AG04449 (cell line): ENCODE data around the gene C11orf68.

Experiments
- CTCF ChIA-PET: fragments of 350-600 bp; formaldehyde crosslinking; extraction: SDS; loops from one replicate; lab custom pipeline; 2021; ENCODE audit warnings: antibody characterized with exemption; lab: Yijun Ruan, JAX
- POLR2A ChIA-PET: fragments of 400-600, 350-600 bp; formaldehyde crosslinking; extraction: SDS; loops from one replicate; lab custom pipeline; 2020; ENCODE audit warnings: antibody characterized with exemption, inconsistent platforms; lab: Yijun Ruan, JAX
- DNase-seq: peaks from one replicate; pipeline ENCODE4 v3.0.0-alpha.2; 2010; ENCODE audit warnings: low read depth, low spot score
- H3K4me3 ChIP-seq: 2 replicates; pipeline ENCODE4 v1.5.1; 2011; ENCODE audit warnings: low read depth, mild to moderate bottlenecking, control low read depth, low read length
- TF ChIP-seq, protein P1 (sequence below): IDR thresholded peaks from one replicate; pipeline ENCODE4 v1.5.1; 2011; ENCODE audit warnings: mild to moderate bottlenecking, moderate library complexity, low read length, control low read depth, inconsistent platforms; ENCODE audit not compliant: insufficient read depth; ENCODE audit errors: missing control alignments

The C11orf68 gene

GRCh38 chr11:65961267-65962140 lies 42.6 kb upstream of the C11orf68 start, which contains the start of gene SART1:
SART1 (plus strand) TSS chr11:65961734; CDS start chr11:65961781, 47 bp downstream.
- peak within 1 kb of the TSS; percentile 77 for H3K4me3 ChIP-seq
- TF ChIP-seq, protein P1, sequence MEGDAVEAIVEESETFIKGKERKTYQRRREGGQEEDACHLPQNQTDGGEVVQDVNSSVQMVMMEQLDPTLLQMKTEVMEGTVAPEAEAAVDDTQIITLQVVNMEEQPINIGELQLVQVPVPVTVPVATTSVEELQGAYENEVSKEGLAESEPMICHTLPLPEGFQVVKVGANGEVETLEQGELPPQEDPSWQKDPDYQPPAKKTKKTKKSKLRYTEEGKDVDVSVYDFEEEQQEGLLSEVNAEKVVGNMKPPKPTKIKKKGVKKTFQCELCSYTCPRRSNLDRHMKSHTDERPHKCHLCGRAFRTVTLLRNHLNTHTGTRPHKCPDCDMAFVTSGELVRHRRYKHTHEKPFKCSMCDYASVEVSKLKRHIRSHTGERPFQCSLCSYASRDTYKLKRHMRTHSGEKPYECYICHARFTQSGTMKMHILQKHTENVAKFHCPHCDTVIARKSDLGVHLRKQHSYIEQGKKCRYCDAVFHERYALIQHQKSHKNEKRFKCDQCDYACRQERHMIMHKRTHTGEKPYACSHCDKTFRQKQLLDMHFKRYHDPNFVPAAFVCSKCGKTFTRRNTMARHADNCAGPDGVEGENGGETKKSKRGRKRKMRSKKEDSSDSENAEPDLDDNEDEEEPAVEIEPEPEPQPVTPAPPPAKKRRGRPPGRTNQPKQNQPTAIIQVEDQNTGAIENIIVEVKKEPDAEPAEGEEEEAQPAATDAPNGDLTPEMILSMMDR, result no peak
- DNase-seq, result peak; percentile 78
- CTCF ChIA-PET, result interaction anchor here (0.9 to 44.9 kb wide), 5 partner anchors 13 to 102 kb away, joined by 3 to 1090 read pairs (median 4); partner anchors contain the start of genes CCDC85B, CTSW, EFEMP2 and FIBP
- POLR2A ChIA-PET, result interaction anchor here (1.4 to 1.7 kb wide), 2 partner anchors 71 to 73 kb away, joined by 5 read pairs; partner anchors contain the start of genes CCDC85B and FIBP

DNA sequence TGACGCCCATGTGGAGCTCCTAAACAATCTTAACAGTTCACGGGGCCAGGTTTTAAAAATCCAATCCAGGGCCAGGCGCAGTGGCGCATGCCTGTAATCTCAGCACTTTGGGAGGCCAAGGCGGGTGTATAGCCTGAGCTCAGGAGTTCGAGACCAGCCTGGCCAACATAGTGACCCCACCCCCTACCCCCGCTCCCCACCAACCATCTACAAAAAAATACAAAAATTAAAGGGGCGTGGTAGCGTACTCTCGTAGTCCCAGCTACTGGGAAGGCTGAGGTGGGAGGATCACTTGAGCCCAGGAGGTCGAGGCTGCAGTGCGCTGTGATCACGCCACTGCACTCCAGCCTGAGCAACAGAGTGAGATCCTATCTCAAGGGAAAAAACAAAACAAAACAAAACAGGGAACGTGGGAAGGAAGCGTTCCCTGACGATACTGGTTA lies 42.0 kb upstream of the C11orf68 start:
- H3K4me3 ChIP-seq, result peak overlapping the region; percentile 77
- POLR2A ChIA-PET, result interaction anchor here (1.4 to 1.7 kb wide), 2 partner anchors 70 to 72 kb away, joined by 5 read pairs; partner anchors contain the start of genes CCDC85B and FIBP
- TF ChIP-seq, protein P1, result no peak
- no peak for DNase-seq
- CTCF ChIA-PET, result interaction anchor here (0.8 to 44.9 kb wide), 5 partner anchors 12 to 98 kb away, joined by 3 to 1090 read pairs (median 4); partner anchors contain the start of genes CCDC85B, CTSW, EFEMP2 and FIBP

- POLR2A ChIA-PET, result no interaction called here
- no peak for DNase-seq
- H3K4me3 ChIP-seq, result no peak overlapping the region
- TF ChIP-seq, protein P1, result no peak
- CTCF ChIA-PET, result interaction anchor here (0.9 to 44.9 kb wide), 3 partner anchors 30 to 99 kb away, joined by 4 to 1090 read pairs (median 5); partner anchors contain the start of genes CCDC85B, CTSW, EFEMP2 and FIBP
Measured at GRCh38 chr11:65958774-65959420, 40.0 kb upstream of the C11orf68 start.

DNA sequence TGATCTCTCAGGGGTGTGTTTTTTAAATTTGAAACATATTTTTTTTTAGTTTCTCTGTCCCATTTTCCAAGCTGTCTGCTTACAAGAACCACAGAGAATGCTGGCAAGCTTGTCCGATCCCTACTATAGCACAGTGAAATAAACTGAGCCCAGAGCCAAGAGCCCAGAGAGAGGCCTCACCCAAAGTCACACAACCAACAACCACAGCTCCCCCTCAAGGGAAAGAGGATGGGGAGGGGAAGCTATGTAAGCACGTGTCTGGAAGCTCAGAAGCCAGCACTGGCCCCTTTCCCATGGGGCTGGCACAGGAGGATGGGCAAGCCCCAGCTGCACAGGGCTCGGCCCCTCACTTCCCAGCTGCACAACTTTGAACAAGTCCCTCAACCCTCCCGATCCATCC lies 39.4 kb upstream of the C11orf68 start:
- H3K4me3 ChIP-seq, result no peak overlapping the region
- POLR2A ChIA-PET, result no interaction called here
- no peak for DNase-seq
- TF ChIP-seq, protein P1, result no peak
- CTCF ChIA-PET, result interaction anchor here (0.9 to 44.9 kb wide), 3 partner anchors 30 to 98 kb away, joined by 4 to 1090 read pairs (median 5); partner anchors contain the start of genes CCDC85B, CTSW, EFEMP2 and FIBP

DNA sequence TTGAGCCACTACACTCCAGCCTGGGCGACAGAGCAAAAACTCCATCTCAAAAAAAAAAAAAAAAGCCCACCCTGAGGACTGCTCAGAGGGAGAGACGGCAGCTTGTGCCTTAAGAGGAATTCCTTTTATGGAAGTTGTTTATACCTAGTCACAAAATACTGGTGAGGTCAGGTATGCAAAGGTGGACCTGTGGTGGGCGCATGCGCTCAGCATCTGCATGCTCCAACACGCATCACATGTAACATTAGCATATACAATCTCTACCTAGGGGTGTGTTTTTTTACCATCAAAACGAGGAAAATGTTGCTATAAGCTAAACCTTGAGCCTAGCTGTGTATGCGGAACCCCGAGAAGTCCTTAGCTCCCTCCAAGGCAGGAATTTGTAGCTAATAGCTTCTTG lies 35.9 kb upstream of the C11orf68 start:
- ChIA-PET CTCF (interaction anchor here (0.8 to 0.9 kb wide), 2 partner anchors 66 kb away, joined by 3 to 4 read pairs; partner anchors contain the start of gene FIBP), POLR2A (interaction anchor here (1.0 kb wide), 1 partner anchor 66 kb away, joined by 4 read pairs; no protein-coding TSS in a partner anchor)
- no peak for DNase-seq
- H3K4me3 ChIP-seq, result no peak overlapping the region
- TF ChIP-seq, protein P1, result no peak
